ES-I3 (cell line): Measurements from ENCODE around the gene SLC1A4.

ENCODE experiments used
- H3K36me3 ChIP-seq: 2 replicates; pipeline ENCODE4 v1.6.1; 2013; ENCODE audit warnings: mild to moderate bottlenecking, low read length, control low read depth, moderate library complexity; ENCODE audit not compliant: insufficient read depth
- H3K4me1 ChIP-seq: 2 replicates; pipeline ENCODE4 v1.6.1; 2013; ENCODE audit warnings: mild to moderate bottlenecking, control low read depth, low read length; ENCODE audit not compliant: insufficient read depth
- H3K9ac ChIP-seq: 2 replicates; pipeline ENCODE4 v1.6.1; 2013; ENCODE audit warnings: low read depth, mild to moderate bottlenecking, low read length, moderate library complexity
- H3K9me3 ChIP-seq: 2 replicates; pipeline ENCODE4 v1.6.1; 2013; ENCODE audit warnings: mild to moderate bottlenecking, low read length, moderate library complexity; ENCODE audit not compliant: control insufficient read depth, insufficient read depth

Gene SLC1A4

GRCh38 chr2:65064728-65065552 lies 75.7 kb downstream of the SLC1A4 start:
- Histone ChIP-seq H3K4me1 (no peaks in the 10 kb centered on the region; the same call in 1 of the 2 replicates), H3K9ac (no peak overlapping the region), H3K36me3 (no peaks in the 10 kb centered on the region; the same call in 1 of the 2 replicates), H3K9me3 (no peaks in the 10 kb centered on the region)

GRCh38 chr2:65067806-65068553 lies 78.8 kb downstream of the SLC1A4 start:
- H3K4me1 ChIP-seq = no peaks in the 10 kb centered on the region; the same call in 1 of the 2 replicates
- no peak overlapping the region for H3K9ac ChIP-seq
- H3K36me3 ChIP-seq = peaks cover 9% of the 10 kb centered on the region
- no peaks in the 10 kb centered on the region for H3K9me3 ChIP-seq

GRCh38 chr2:65069439-65069824 lies 80.2 kb downstream of the SLC1A4 start:
- no peaks in the 10 kb centered on the region for H3K9me3 ChIP-seq
- no peaks in the 10 kb centered on the region; the same call in 1 of the 2 replicates for H3K4me1 ChIP-seq
- H3K9ac ChIP-seq = no peak overlapping the region
- peaks cover 24% of the 10 kb centered on the region for H3K36me3 ChIP-seq

- Histone ChIP-seq H3K4me1 (no peaks in the 10 kb centered on the region), H3K9ac (no peak overlapping the region), H3K9me3 (no peaks in the 10 kb centered on the region), H3K36me3 (peaks cover 26% of the 10 kb centered on the region)
Observed at GRCh38 chr2:65070172-65070830, 81.1 kb downstream of the SLC1A4 start.

GRCh38 chr2:65070856-65071255 lies 81.7 kb downstream of the SLC1A4 start:
- no peaks in the 10 kb centered on the region for H3K9me3 ChIP-seq
- no peak overlapping the region for H3K9ac ChIP-seq
- peaks cover 26% of the 10 kb centered on the region for H3K36me3 ChIP-seq
- peaks cover 4% of the 10 kb centered on the region; the same call in 1 of the 2 replicates for H3K4me1 ChIP-seq

GRCh38 chr2:65071499-65072180 lies 82.4 kb downstream of the SLC1A4 start:
- Histone ChIP-seq H3K36me3 (peaks cover 26% of the 10 kb centered on the region), H3K9me3 (no peaks in the 10 kb centered on the region), H3K9ac (no peak overlapping the region), H3K4me1 (peaks cover 4% of the 10 kb centered on the region; the same call in 1 of the 2 replicates)

GRCh38 chr2:65072181-65072970 lies 83.2 kb downstream of the SLC1A4 start:
- peaks cover 29% of the 10 kb centered on the region for H3K36me3 ChIP-seq
- no peak overlapping the region for H3K9ac ChIP-seq
- H3K9me3 ChIP-seq = no peaks in the 10 kb centered on the region
- H3K4me1 ChIP-seq = peaks cover 5% of the 10 kb centered on the region; the same call in 1 of the 2 replicates
